Panc1 (cell line): ENCODE data around the gene UPF1.

Source experiments
- CTCF ChIP-seq: fragments of 450-650 bp; IDR thresholded peaks from 2 replicates; pipeline ENCODE4 v1.5.1; 2017; ENCODE audit warnings: mild to moderate bottlenecking
- POLR2AphosphoS5 ChIP-seq: IDR thresholded peaks from 2 replicates; pipeline ENCODE4 v1.6.1; 2012; ENCODE audit warnings: mild to moderate bottlenecking, low read depth, low read length, moderate library complexity
- REST ChIP-seq, 2 experiments: IDR thresholded peaks; 2 replicates each; pipeline ENCODE4 v1.6.1; 2011 to 2012; ENCODE audit warnings: low read depth in 2 of 2, control low read depth in 1 of 2, low read length in 1 of 2, mild to moderate bottlenecking in 1 of 2, moderate library complexity in 1 of 2; ENCODE audit not compliant: insufficient read depth in 1 of 2

- TF ChIP-seq CTCF, result no peak
- TF ChIP-seq POLR2AphosphoS5, result no peak
- TF ChIP-seq REST (IDR thresholded peaks at IDR 0.05; ENCODE audit: insufficient read depth in 1 of 2, low read depth in 2 of 2, low read length in 1 of 2), result no peak
These were observed 36.2 kb upstream of the UPF1 start for GRCh38 chr19:18795540-18795939.
